SK-N-SH (cell line): ENCODE measurements around the gene POTEF.

Source experiments
- EP300 ChIP-seq, 2 experiments: IDR thresholded peaks; 2 replicates each; pipeline versions ENCODE4 v1.4.0 to v1.6.1; 2012; ENCODE audit warnings: borderline replicate concordance in 1 of 2, low read depth in 1 of 2, low read length in 1 of 2
- EZH2phosphoT487 ChIP-seq: fragments of 200-600 bp; sonication (generic); IDR thresholded peaks from 2 replicates; pipeline ENCODE4 v1.6.1; 2017; ENCODE audit warnings: low read depth, mixed run types, mild to moderate bottlenecking, antibody characterized with exemption, moderate library complexity, borderline replicate concordance
- FOXJ3 ChIP-seq: sonication (generic); formaldehyde crosslinking; IDR thresholded peaks from 2 replicates; pipeline ENCODE4 v1.5.1; 2020; ENCODE audit warnings: mild to moderate bottlenecking, missing genetic modification reagents
- NRF1 ChIP-seq: IDR thresholded peaks from 2 replicates; pipeline ENCODE4 v1.6.1; 2012; ENCODE audit warnings: low read depth, mild to moderate bottlenecking, low read length
- POLR2AphosphoS5 ChIP-seq: IDR thresholded peaks from 2 replicates; pipeline ENCODE4 v1.6.1; 2012; ENCODE audit warnings: low read depth, low read length
- SIN3A ChIP-seq: IDR thresholded peaks from 2 replicates; pipeline ENCODE4 v1.6.1; 2012; ENCODE audit warnings: low read depth, mild to moderate bottlenecking, low read length, moderate library complexity, borderline replicate concordance
- TF ChIP-seq, protein P1 (sequence below): IDR thresholded peaks from 2 replicates; pipeline ENCODE4 v1.4.0; 2012; ENCODE audit warnings: low read depth
- TF ChIP-seq, protein P2 (sequence below): fragments of 200-600 bp; sonication (generic); IDR thresholded peaks from 2 replicates; pipeline ENCODE4 v1.6.1; 2017; ENCODE audit warnings: antibody characterized with exemption, mild to moderate bottlenecking, moderate library complexity
- TF ChIP-seq, protein P3 (sequence below): IDR thresholded peaks from 2 replicates; pipeline ENCODE4 v1.6.1; 2012; ENCODE audit warnings: mild to moderate bottlenecking, low read depth, low read length, moderate library complexity
- TF ChIP-seq, protein P4 (sequence below): fragments of 150-350 bp; IDR thresholded peaks from 2 replicates; pipeline ENCODE4 v1.6.1; 2016; ENCODE audit warnings: mild to moderate bottlenecking, low read depth, low read length

DNA sequence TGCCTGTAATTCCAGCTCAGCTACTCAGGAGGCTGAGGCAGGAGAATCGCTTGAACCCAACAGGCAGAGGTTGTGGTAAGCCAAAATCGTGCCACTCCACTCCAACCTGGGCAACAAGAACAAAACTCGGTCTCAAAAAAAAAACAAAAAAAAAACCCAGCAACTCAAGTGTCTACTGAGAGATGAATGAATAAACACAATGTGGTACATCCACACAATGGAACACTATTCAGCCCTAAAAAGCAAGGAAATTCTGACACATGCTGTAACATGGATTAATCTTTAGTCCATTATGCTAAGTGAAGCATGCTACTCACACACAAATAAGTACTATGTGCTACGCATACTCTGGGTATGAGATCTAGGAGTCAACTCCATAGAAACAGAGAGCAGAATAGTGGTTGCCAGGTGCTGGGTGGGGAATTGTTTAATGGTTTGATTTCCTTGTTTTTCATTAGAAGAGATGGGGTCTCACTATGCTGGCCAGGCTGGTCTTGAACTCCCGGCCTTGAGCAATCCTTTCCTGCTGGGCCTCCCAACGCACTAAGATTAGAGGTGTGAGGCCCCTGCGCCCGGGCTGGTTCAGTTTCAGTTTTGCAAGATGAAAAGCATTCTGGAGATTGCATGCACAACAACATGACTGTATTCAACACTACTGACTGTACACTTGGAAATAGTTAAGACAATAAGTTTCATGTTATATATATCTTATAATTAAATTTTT lies 36.4 kb upstream of the POTEF start:
- TF ChIP-seq NRF1 (no peak), FOXJ3 (CRISPR knock-in tag) (no peak), POLR2AphosphoS5 (no peak), SIN3A (no peak), EP300 (IDR thresholded peaks at IDR 0.05; ENCODE audit: borderline replicate concordance in 1 of 2, low read depth in 1 of 2, low read length in 1 of 2) (no peak), EZH2phosphoT487 (no peak)
- TF ChIP-seq, protein P1, sequence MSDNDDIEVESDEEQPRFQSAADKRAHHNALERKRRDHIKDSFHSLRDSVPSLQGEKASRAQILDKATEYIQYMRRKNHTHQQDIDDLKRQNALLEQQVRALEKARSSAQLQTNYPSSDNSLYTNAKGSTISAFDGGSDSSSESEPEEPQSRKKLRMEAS, result no peak
- TF ChIP-seq, protein P2, sequence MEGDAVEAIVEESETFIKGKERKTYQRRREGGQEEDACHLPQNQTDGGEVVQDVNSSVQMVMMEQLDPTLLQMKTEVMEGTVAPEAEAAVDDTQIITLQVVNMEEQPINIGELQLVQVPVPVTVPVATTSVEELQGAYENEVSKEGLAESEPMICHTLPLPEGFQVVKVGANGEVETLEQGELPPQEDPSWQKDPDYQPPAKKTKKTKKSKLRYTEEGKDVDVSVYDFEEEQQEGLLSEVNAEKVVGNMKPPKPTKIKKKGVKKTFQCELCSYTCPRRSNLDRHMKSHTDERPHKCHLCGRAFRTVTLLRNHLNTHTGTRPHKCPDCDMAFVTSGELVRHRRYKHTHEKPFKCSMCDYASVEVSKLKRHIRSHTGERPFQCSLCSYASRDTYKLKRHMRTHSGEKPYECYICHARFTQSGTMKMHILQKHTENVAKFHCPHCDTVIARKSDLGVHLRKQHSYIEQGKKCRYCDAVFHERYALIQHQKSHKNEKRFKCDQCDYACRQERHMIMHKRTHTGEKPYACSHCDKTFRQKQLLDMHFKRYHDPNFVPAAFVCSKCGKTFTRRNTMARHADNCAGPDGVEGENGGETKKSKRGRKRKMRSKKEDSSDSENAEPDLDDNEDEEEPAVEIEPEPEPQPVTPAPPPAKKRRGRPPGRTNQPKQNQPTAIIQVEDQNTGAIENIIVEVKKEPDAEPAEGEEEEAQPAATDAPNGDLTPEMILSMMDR, result no peak
- TF ChIP-seq, protein P3, sequence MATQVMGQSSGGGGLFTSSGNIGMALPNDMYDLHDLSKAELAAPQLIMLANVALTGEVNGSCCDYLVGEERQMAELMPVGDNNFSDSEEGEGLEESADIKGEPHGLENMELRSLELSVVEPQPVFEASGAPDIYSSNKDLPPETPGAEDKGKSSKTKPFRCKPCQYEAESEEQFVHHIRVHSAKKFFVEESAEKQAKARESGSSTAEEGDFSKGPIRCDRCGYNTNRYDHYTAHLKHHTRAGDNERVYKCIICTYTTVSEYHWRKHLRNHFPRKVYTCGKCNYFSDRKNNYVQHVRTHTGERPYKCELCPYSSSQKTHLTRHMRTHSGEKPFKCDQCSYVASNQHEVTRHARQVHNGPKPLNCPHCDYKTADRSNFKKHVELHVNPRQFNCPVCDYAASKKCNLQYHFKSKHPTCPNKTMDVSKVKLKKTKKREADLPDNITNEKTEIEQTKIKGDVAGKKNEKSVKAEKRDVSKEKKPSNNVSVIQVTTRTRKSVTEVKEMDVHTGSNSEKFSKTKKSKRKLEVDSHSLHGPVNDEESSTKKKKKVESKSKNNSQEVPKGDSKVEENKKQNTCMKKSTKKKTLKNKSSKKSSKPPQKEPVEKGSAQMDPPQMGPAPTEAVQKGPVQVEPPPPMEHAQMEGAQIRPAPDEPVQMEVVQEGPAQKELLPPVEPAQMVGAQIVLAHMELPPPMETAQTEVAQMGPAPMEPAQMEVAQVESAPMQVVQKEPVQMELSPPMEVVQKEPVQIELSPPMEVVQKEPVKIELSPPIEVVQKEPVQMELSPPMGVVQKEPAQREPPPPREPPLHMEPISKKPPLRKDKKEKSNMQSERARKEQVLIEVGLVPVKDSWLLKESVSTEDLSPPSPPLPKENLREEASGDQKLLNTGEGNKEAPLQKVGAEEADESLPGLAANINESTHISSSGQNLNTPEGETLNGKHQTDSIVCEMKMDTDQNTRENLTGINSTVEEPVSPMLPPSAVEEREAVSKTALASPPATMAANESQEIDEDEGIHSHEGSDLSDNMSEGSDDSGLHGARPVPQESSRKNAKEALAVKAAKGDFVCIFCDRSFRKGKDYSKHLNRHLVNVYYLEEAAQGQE, result no peak
- TF ChIP-seq, protein P4, sequence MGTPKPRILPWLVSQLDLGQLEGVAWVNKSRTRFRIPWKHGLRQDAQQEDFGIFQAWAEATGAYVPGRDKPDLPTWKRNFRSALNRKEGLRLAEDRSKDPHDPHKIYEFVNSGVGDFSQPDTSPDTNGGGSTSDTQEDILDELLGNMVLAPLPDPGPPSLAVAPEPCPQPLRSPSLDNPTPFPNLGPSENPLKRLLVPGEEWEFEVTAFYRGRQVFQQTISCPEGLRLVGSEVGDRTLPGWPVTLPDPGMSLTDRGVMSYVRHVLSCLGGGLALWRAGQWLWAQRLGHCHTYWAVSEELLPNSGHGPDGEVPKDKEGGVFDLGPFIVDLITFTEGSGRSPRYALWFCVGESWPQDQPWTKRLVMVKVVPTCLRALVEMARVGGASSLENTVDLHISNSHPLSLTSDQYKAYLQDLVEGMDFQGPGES, result no peak
